ENCODE results near the gene PDE5A.

Gene PDE5A

GRCh38 chr4:119529788-119530187 is 98.8 kb downstream of the PDE5A start:
- H3K27me3 ChIP-seq (ENCODE audit: insufficient read depth, low read length, poor library complexity), result no peaks in the 10 kb centered on the region
- no peaks in the 10 kb centered on the region for H3K4me1 ChIP-seq (ENCODE audit: control insufficient read depth, low read depth, low read length)
- no peak for DNase-seq
- no peak overlapping the region for H3K4me3 ChIP-seq (ENCODE audit: low read length)
- no peak overlapping the region for H2BK120ac ChIP-seq (ENCODE audit: low read depth, low read length)
- WGBS (ENCODE audit: extremely low coverage, insufficient coverage, low lambda C conversion rate), result no CpG with 5 or more reads among the region's 3 CpGs
- H3K23ac ChIP-seq (ENCODE audit: low read length), result no peak overlapping the region
- no peak overlapping the region for H2BK5ac ChIP-seq (ENCODE audit: low read length)
- H3K79me2 ChIP-seq (ENCODE audit: control insufficient read depth, insufficient read depth, low read length), result no peaks in the 10 kb centered on the region
- H3K4ac ChIP-seq (ENCODE audit: low read depth, low read length), result no peak overlapping the region
- no peak overlapping the region for H3K9ac ChIP-seq (ENCODE audit: low read length)
- no peak overlapping the region for H3K27ac ChIP-seq (ENCODE audit: low read depth, low read length)
- no peak overlapping the region for H2BK15ac ChIP-seq (replicated peaks; ENCODE audit: low read depth)
- no peaks in the 10 kb centered on the region for H3K36me3 ChIP-seq (ENCODE audit: control insufficient read depth, insufficient read depth, low read length)
- H3K18ac ChIP-seq (ENCODE audit: low read length), result no peak overlapping the region
- H4K8ac ChIP-seq (ENCODE audit: low read depth, low read length), result no peak overlapping the region
- no peak overlapping the region for H4K5ac ChIP-seq (ENCODE audit: low read length)
- H3K56ac ChIP-seq (ENCODE audit: low read length), result no peak overlapping the region
- no peak overlapping the region for H2AK5ac ChIP-seq (ENCODE audit: low read length)
- H3K4me2 ChIP-seq (ENCODE audit: low read length), result no peak overlapping the region
- H3K79me1 ChIP-seq (ENCODE audit: low read length), result no peaks in the 10 kb centered on the region

- Histone ChIP-seq H3K56ac (ENCODE audit: low read length) (no peak overlapping the region), H3K4me1 (ENCODE audit: control insufficient read depth, low read depth, low read length) (no peaks in the 10 kb centered on the region), H3K27ac (ENCODE audit: low read depth, low read length) (no peak overlapping the region), H4K5ac (ENCODE audit: low read length) (no peak overlapping the region), H2BK5ac (ENCODE audit: low read length) (no peak overlapping the region), H3K79me1 (ENCODE audit: low read length) (no peaks in the 10 kb centered on the region), H3K23ac (ENCODE audit: low read length) (no peak overlapping the region), H3K4me2 (ENCODE audit: low read length) (no peak overlapping the region), H4K8ac (ENCODE audit: low read depth, low read length) (no peak overlapping the region), H3K27me3 (ENCODE audit: insufficient read depth, low read length, poor library complexity) (no peaks in the 10 kb centered on the region), H3K18ac (ENCODE audit: low read length) (no peak overlapping the region), H3K4ac (ENCODE audit: low read depth, low read length) (no peak overlapping the region), H3K36me3 (ENCODE audit: control insufficient read depth, insufficient read depth, low read length) (no peaks in the 10 kb centered on the region), H3K79me2 (ENCODE audit: control insufficient read depth, insufficient read depth, low read length) (no peaks in the 10 kb centered on the region), H3K9ac (ENCODE audit: low read length) (no peak overlapping the region), H2AK5ac (ENCODE audit: low read length) (no peak overlapping the region), H3K4me3 (ENCODE audit: low read length) (no peak overlapping the region), H2BK120ac (ENCODE audit: low read depth, low read length) (no peak overlapping the region), H2BK15ac (replicated peaks; ENCODE audit: low read depth) (no peak overlapping the region)
- DNase-seq, result no peak
- WGBS (ENCODE audit: extremely low coverage, insufficient coverage, low lambda C conversion rate), result no CpG with 5 or more reads among the region's 2 CpGs
Measured at GRCh38 chr4:119526786-119527550, 101.6 kb downstream of the PDE5A start.

GRCh38 chr4:119525771-119526712 is 102.6 kb downstream of the PDE5A start:
- no CpG with 5 or more reads among the region's 3 CpGs for WGBS (ENCODE audit: extremely low coverage, insufficient coverage, low lambda C conversion rate)
- Histone ChIP-seq H3K4me2 (ENCODE audit: low read length) (no peak overlapping the region), H2BK5ac (ENCODE audit: low read length) (no peak overlapping the region), H3K4me3 (ENCODE audit: low read length) (no peak overlapping the region), H2AK5ac (ENCODE audit: low read length) (no peak overlapping the region), H3K4ac (ENCODE audit: low read depth, low read length) (no peak overlapping the region), H3K23ac (ENCODE audit: low read length) (no peak overlapping the region), H2BK15ac (replicated peaks; ENCODE audit: low read depth) (no peak overlapping the region), H3K56ac (ENCODE audit: low read length) (no peak overlapping the region), H2BK120ac (ENCODE audit: low read depth, low read length) (no peak overlapping the region), H3K79me2 (ENCODE audit: control insufficient read depth, insufficient read depth, low read length) (no peaks in the 10 kb centered on the region), H3K4me1 (ENCODE audit: control insufficient read depth, low read depth, low read length) (no peaks in the 10 kb centered on the region), H3K9ac (ENCODE audit: low read length) (no peak overlapping the region), H4K5ac (ENCODE audit: low read length) (no peak overlapping the region), H4K8ac (ENCODE audit: low read depth, low read length) (no peak overlapping the region), H3K79me1 (ENCODE audit: low read length) (no peaks in the 10 kb centered on the region), H3K18ac (ENCODE audit: low read length) (no peak overlapping the region), H3K27ac (ENCODE audit: low read depth, low read length) (no peak overlapping the region), H3K36me3 (ENCODE audit: control insufficient read depth, insufficient read depth, low read length) (no peaks in the 10 kb centered on the region), H3K27me3 (ENCODE audit: insufficient read depth, low read length, poor library complexity) (no peaks in the 10 kb centered on the region)
- DNase-seq, result no peak

GRCh38 chr4:119525005-119525749 is 103.4 kb downstream of the PDE5A start:
- H3K27me3 ChIP-seq (ENCODE audit: insufficient read depth, low read length, poor library complexity), result no peaks in the 10 kb centered on the region
- no peak overlapping the region for H2BK120ac ChIP-seq (ENCODE audit: low read depth, low read length)
- H3K9ac ChIP-seq (ENCODE audit: low read length), result no peak overlapping the region
- H3K18ac ChIP-seq (ENCODE audit: low read length), result no peak overlapping the region
- no peak overlapping the region for H3K56ac ChIP-seq (ENCODE audit: low read length)
- H3K4me3 ChIP-seq (ENCODE audit: low read length), result no peak overlapping the region
- no peak overlapping the region for H3K4me2 ChIP-seq (ENCODE audit: low read length)
- H3K4me1 ChIP-seq (ENCODE audit: control insufficient read depth, low read depth, low read length), result no peaks in the 10 kb centered on the region
- no peaks in the 10 kb centered on the region for H3K79me2 ChIP-seq (ENCODE audit: control insufficient read depth, insufficient read depth, low read length)
- no peak overlapping the region for H3K23ac ChIP-seq (ENCODE audit: low read length)
- DNase-seq, result no peak
- H3K4ac ChIP-seq (ENCODE audit: low read depth, low read length), result no peak overlapping the region
- no peak overlapping the region for H4K5ac ChIP-seq (ENCODE audit: low read length)
- no CpG with 5 or more reads among the region's 5 CpGs for WGBS (ENCODE audit: extremely low coverage, insufficient coverage, low lambda C conversion rate)
- H4K8ac ChIP-seq (ENCODE audit: low read depth, low read length), result no peak overlapping the region
- H2BK5ac ChIP-seq (ENCODE audit: low read length), result no peak overlapping the region
- no peak overlapping the region for H3K27ac ChIP-seq (ENCODE audit: low read depth, low read length)
- no peaks in the 10 kb centered on the region for H3K36me3 ChIP-seq (ENCODE audit: control insufficient read depth, insufficient read depth, low read length)
- no peak overlapping the region for H2AK5ac ChIP-seq (ENCODE audit: low read length)
- no peak overlapping the region for H2BK15ac ChIP-seq (replicated peaks; ENCODE audit: low read depth)
- H3K79me1 ChIP-seq (ENCODE audit: low read length), result no peaks in the 10 kb centered on the region

- Histone ChIP-seq H2AK5ac (ENCODE audit: low read length) (no peak overlapping the region), H4K5ac (ENCODE audit: low read length) (no peak overlapping the region), H3K27me3 (ENCODE audit: insufficient read depth, low read length, poor library complexity) (no peaks in the 10 kb centered on the region), H4K8ac (ENCODE audit: low read depth, low read length) (no peak overlapping the region), H3K4me2 (ENCODE audit: low read length) (no peak overlapping the region), H3K4ac (ENCODE audit: low read depth, low read length) (no peak overlapping the region), H3K4me1 (ENCODE audit: control insufficient read depth, low read depth, low read length) (no peaks in the 10 kb centered on the region), H3K23ac (ENCODE audit: low read length) (no peak overlapping the region), H2BK120ac (ENCODE audit: low read depth, low read length) (no peak overlapping the region), H3K18ac (ENCODE audit: low read length) (no peak overlapping the region), H3K36me3 (ENCODE audit: control insufficient read depth, insufficient read depth, low read length) (no peaks in the 10 kb centered on the region), H3K27ac (ENCODE audit: low read depth, low read length) (no peak overlapping the region), H2BK5ac (ENCODE audit: low read length) (no peak overlapping the region), H3K4me3 (ENCODE audit: low read length) (no peak overlapping the region), H3K79me2 (ENCODE audit: control insufficient read depth, insufficient read depth, low read length) (no peaks in the 10 kb centered on the region), H3K56ac (ENCODE audit: low read length) (no peak overlapping the region), H3K9ac (ENCODE audit: low read length) (no peak overlapping the region), H2BK15ac (replicated peaks; ENCODE audit: low read depth) (no peak overlapping the region), H3K79me1 (ENCODE audit: low read length) (no peaks in the 10 kb centered on the region)
- no peak for DNase-seq
Measured at GRCh38 chr4:119523399-119523798, 105.2 kb downstream of the PDE5A start.

All from mesendoderm (in vitro differentiated cells).